Measurements from ENCODE around the gene FALEC. TPM values are rescaled to one million over a fixed set of nuclear protein-coding genes. Genes with fewer than 3 reads are reported as not detected.

Gene FALEC
- total RNA-seq, 1 donor: 1.3 TPM

DNA sequence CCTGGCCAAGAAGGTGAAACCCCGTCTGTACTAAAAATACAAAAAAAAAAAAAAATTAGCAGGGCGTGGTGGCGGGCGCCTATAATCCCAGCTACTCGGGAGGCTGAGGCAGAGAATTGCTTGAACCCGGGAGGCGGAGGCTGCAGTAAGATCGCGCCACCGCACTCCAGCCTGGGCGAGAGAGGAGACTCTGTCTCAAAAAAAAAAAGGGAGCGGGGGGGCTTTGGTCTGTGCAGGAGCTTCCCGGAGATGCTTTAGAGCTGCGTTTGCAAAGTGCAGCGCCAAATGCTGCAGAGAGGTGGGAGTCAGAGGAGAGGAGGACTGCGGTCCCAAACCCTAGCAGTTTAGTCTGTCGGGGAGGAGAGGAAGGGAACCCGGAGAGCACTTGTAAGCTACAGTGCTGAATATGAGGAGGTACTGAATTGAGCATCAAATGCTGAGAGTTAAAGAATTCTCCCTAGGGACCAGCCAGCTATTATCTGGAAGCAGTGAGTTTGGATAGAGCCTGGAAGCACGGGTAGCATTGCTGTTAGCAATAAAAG is 569 bp downstream of the FALEC start:
- DNase-seq (ENCODE audit: low read depth): no peak
- TF ChIP-seq, protein P1, sequence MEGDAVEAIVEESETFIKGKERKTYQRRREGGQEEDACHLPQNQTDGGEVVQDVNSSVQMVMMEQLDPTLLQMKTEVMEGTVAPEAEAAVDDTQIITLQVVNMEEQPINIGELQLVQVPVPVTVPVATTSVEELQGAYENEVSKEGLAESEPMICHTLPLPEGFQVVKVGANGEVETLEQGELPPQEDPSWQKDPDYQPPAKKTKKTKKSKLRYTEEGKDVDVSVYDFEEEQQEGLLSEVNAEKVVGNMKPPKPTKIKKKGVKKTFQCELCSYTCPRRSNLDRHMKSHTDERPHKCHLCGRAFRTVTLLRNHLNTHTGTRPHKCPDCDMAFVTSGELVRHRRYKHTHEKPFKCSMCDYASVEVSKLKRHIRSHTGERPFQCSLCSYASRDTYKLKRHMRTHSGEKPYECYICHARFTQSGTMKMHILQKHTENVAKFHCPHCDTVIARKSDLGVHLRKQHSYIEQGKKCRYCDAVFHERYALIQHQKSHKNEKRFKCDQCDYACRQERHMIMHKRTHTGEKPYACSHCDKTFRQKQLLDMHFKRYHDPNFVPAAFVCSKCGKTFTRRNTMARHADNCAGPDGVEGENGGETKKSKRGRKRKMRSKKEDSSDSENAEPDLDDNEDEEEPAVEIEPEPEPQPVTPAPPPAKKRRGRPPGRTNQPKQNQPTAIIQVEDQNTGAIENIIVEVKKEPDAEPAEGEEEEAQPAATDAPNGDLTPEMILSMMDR (IDR thresholded peaks at IDR 0.05; ENCODE audit: insufficient read depth, low read depth, low read length): no peak
- peak overlapping the region; percentile 60 for H3K4me3 ChIP-seq (ENCODE audit: low read depth, low read length)

DNA sequence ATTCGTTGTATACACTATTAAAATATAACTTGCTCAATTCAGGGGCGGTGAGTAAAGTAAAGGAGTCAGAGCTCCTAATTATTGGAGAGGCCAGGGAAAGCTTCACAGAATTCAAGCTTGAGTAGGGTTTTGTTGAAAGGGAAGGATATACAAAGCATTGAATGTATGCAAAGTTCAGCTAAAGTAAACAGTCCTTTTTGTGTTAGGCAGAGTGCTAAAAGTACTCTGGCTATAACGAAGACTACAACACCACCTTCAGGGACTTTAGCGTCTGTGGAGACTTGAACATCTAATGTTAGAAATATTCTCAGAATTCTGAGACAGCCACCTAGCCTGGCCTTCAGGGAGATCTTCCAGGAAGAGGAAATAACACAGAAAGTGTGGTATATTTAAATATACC is 1.1 kb downstream of the FALEC start:
- peak; percentile 39 for DNase-seq (ENCODE audit: low read depth)
- TF ChIP-seq, protein P1 (IDR thresholded peaks at IDR 0.05; ENCODE audit: insufficient read depth, low read depth, low read length): no peak
- peak overlapping the region; percentile 60 for H3K4me3 ChIP-seq (ENCODE audit: low read depth, low read length)

DNA sequence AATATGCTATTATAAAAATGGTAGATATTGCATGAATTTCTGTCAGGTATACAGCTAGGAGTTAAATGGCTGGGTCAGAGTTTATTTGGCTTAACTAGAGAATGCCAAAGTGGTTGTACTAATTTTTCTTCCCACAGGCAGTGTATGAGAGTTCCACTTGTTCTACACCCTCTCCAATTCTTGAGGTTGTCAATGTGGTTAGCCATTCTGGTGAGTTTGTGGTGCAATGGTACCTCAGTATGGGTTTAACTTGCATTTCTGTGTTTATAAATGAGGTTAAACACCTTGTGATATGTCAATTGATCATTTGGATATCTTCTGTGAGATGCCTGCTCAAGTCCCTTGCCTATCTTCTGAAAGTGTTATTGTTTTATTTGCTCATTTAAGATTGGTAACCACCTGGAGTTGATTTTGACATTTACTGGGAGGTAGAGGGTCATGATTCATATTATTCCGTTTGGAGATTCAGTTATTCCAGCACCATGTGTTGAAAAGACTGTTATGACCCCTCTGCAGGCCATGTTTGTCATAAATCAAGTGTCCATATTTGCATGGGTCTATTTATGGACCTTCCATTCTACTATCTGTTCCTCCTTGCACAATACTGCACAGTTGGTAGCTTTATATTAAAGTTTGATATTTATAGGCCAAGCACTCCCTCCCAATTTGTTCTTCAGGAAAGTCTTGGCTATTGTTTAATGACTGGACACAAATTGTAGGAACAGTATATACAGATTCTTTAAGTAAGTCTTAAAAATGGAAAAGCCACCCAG is 5.8 kb downstream of the FALEC start:
- DNase-seq (ENCODE audit: low read depth): no peak
- no peak overlapping the region for H3K4me3 ChIP-seq (ENCODE audit: low read depth, low read length)
- TF ChIP-seq, protein P1 (IDR thresholded peaks at IDR 0.05; ENCODE audit: insufficient read depth, low read depth, low read length): no peak

DNA sequence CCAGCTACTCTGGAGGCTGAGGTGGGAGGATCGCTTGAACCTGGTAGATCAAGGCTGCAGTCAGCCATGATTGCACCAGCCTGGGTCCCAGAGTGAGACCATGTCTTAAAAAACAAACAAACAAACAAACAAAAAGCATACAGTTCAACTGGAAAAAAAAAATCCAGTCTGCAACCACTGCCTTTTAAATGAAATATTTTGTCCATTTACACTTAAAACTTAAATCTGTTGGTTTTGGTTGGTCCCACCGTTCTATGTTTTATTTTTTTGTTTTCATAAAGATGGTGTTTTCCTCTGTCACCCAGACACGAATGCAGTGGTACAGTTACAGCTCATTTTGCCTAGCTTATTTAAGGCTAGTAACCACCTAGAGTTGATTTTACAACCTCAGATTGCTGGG is 9.8 kb downstream of the FALEC start:
- H3K4me3 ChIP-seq (ENCODE audit: low read depth, low read length): no peak overlapping the region
- TF ChIP-seq, protein P1 (IDR thresholded peaks at IDR 0.05; ENCODE audit: insufficient read depth, low read depth, low read length): no peak
- no peak for DNase-seq (ENCODE audit: low read depth)

DNA sequence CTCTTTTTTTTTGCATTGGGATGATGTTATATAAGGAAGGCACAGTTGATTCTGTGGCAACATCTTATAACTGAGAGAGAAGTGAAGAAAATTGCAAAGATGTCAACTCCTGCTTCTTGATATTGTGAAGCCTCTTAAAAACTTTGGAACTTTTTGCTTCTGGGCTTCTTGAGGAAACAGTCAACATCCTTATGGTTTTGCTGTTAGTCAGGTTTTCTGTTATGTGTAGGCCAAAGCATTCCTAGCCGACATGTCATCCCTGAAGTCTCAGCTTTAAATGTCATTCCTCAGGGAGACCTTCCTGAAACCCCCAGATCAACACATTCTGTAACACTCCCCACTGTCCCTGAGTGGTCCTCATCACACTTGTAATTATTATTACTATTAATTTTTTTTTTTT is 12.6 kb downstream of the FALEC start:
- TF ChIP-seq, protein P1 (IDR thresholded peaks at IDR 0.05; ENCODE audit: insufficient read depth, low read depth, low read length): no peak
- no peak overlapping the region for H3K4me3 ChIP-seq (ENCODE audit: low read depth, low read length)
- peak; percentile 49 for DNase-seq (ENCODE audit: low read depth)

DNA sequence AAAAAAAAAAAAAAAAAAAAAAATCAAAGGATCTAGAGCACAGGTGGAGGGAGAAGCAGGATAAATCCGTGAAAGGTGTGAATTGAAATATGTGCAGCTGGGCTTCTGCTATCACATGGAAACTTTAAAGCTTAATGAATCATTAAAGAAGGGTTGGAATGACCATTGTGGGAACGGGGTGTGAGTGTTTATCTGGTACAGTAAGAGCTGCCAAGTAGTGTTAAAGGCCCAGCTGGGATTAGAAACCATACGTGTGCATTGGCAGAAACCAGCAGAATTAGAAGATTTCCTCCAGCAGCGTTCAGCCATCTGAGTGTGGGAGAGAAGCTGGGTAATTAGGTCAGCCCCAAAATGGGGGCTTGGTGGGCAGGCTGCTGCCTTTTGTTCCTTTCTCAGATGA is 13.5 kb downstream of the FALEC start:
- no peak overlapping the region for H3K4me3 ChIP-seq (ENCODE audit: low read depth, low read length)
- TF ChIP-seq, protein P1 (IDR thresholded peaks at IDR 0.05; ENCODE audit: insufficient read depth, low read depth, low read length): no peak
- peak; percentile 87 for DNase-seq (ENCODE audit: low read depth)

Data from fibroblast of villous mesenchyme (primary cell).